Stomach smooth muscle (tissue), 2 donors: Measurements from ENCODE around the gene COL5A1.

Experiments
- H3K27ac ChIP-seq: one replicate; pipeline ENCODE4 v1.7.0; 2013; ENCODE audit warnings: mild to moderate bottlenecking, low read length, inconsistent platforms
- H3K27me3 ChIP-seq, 2 donors: one replicate each; pipeline ENCODE4 v1.7.0; 2013; ENCODE audit warnings: low read length in 2 of 2; ENCODE audit not compliant: insufficient read depth in 2 of 2, control insufficient read depth in 1 of 2
- H3K36me3 ChIP-seq, 2 donors: one replicate each; pipeline ENCODE4 v1.7.0; 2013; ENCODE audit warnings: low read length in 2 of 2; ENCODE audit not compliant: control insufficient read depth in 2 of 2, insufficient read depth in 2 of 2
- H3K4me1 ChIP-seq: one replicate; pipeline ENCODE4 v1.7.0; 2013; ENCODE audit warnings: low read length; ENCODE audit not compliant: control insufficient read depth, insufficient read depth
- H3K4me3 ChIP-seq, 2 donors: one replicate each; pipeline ENCODE4 v1.7.0; 2013; ENCODE audit warnings: low read length in 2 of 2
- H3K9ac ChIP-seq, 2 donors: one replicate each; pipeline ENCODE4 v1.7.0; 2013; ENCODE audit warnings: low read length in 2 of 2, mild to moderate bottlenecking in 1 of 2
- H3K9me3 ChIP-seq, 2 donors: one replicate each; pipeline ENCODE4 v1.7.0; 2013; ENCODE audit warnings: low read length in 2 of 2; ENCODE audit not compliant: control insufficient read depth in 2 of 2
- donor health status: healthy.
- donor health status: Pancreatic carcinoma.

The COL5A1 gene

GRCh38 chr9:134688661-134689320 lies 47.2 kb downstream of the COL5A1 start:
- Histone ChIP-seq H3K9ac (no peak overlapping the region), H3K4me3 (no peak overlapping the region), H3K27me3 (no peaks in the 10 kb centered on the region), H3K36me3 (peaks cover 17 to 21% of the 10 kb centered on the region in 2 donors), H3K9me3 (no peaks in the 10 kb centered on the region), H3K4me1 (peaks cover 45% of the 10 kb centered on the region), H3K27ac (no peak overlapping the region)

GRCh38 chr9:134689321-134690181 lies 47.9 kb downstream of the COL5A1 start:
- H3K27ac ChIP-seq, result peak overlapping the region; percentile 41
- no peaks in the 10 kb centered on the region for H3K27me3 ChIP-seq
- peaks cover 17 to 21% of the 10 kb centered on the region in 2 donors for H3K36me3 ChIP-seq
- H3K9me3 ChIP-seq, result no peaks in the 10 kb centered on the region
- peaks cover 43% of the 10 kb centered on the region for H3K4me1 ChIP-seq
- H3K4me3 ChIP-seq, result peak overlapping the region in 1 of 2 donors; percentile 22
- H3K9ac ChIP-seq, result peak overlapping the region in 1 of 2 donors; percentile 2

GRCh38 chr9:134690301-134690751 lies 48.7 kb downstream of the COL5A1 start:
- peaks cover 14 to 18% of the 10 kb centered on the region in 2 donors for H3K36me3 ChIP-seq
- no peak overlapping the region for H3K9ac ChIP-seq
- no peak overlapping the region for H3K4me3 ChIP-seq
- no peaks in the 10 kb centered on the region for H3K9me3 ChIP-seq
- no peaks in the 10 kb centered on the region for H3K27me3 ChIP-seq
- peak overlapping the region; percentile 41 for H3K27ac ChIP-seq
- H3K4me1 ChIP-seq, result peaks cover 46% of the 10 kb centered on the region

GRCh38 chr9:134690946-134691694 lies 49.5 kb downstream of the COL5A1 start:
- Histone ChIP-seq H3K9me3 (no peaks in the 10 kb centered on the region), H3K27me3 (no peaks in the 10 kb centered on the region), H3K27ac (no peak overlapping the region)

GRCh38 chr9:134691695-134692572 lies 50.3 kb downstream of the COL5A1 start:
- H3K9ac ChIP-seq, result no peak overlapping the region
- H3K27me3 ChIP-seq, result no peaks in the 10 kb centered on the region
- H3K9me3 ChIP-seq, result no peaks in the 10 kb centered on the region
- H3K4me3 ChIP-seq, result no peak overlapping the region
- peaks cover 14 to 19% of the 10 kb centered on the region in 2 donors for H3K36me3 ChIP-seq
- H3K4me1 ChIP-seq, result peaks cover 49% of the 10 kb centered on the region
- no peak overlapping the region for H3K27ac ChIP-seq

More at GRCh38 chr9:134690946-134691694, 49.5 kb downstream of the COL5A1 start:
- Histone ChIP-seq H3K4me3 (no peak overlapping the region), H3K4me1 (peaks cover 49% of the 10 kb centered on the region), H3K9ac (no peak overlapping the region), H3K36me3 (peaks cover 14 to 19% of the 10 kb centered on the region in 2 donors)

GRCh38 chr9:134692573-134692860 lies 50.9 kb downstream of the COL5A1 start:
- Histone ChIP-seq H3K4me1 (peaks cover 49% of the 10 kb centered on the region), H3K27me3 (no peaks in the 10 kb centered on the region), H3K36me3 (peaks cover 14 to 19% of the 10 kb centered on the region in 2 donors), H3K4me3 (no peak overlapping the region), H3K9ac (no peak overlapping the region), H3K27ac (no peak overlapping the region), H3K9me3 (no peaks in the 10 kb centered on the region)

- H3K9me3 ChIP-seq, result no peaks in the 10 kb centered on the region
- no peak overlapping the region for H3K4me3 ChIP-seq
- no peaks in the 10 kb centered on the region for H3K27me3 ChIP-seq
- H3K4me1 ChIP-seq, result peaks cover 46% of the 10 kb centered on the region
- H3K27ac ChIP-seq, result no peak overlapping the region
- H3K9ac ChIP-seq, result no peak overlapping the region
- H3K36me3 ChIP-seq, result peaks cover 14 to 19% of the 10 kb centered on the region in 2 donors
Measured at GRCh38 chr9:134693011-134693410, 51.4 kb downstream of the COL5A1 start.

GRCh38 chr9:134693641-134694367 lies 52.2 kb downstream of the COL5A1 start:
- H3K36me3 ChIP-seq, result peaks cover 14 to 20% of the 10 kb centered on the region in 2 donors
- H3K4me3 ChIP-seq, result no peak overlapping the region
- H3K27me3 ChIP-seq, result no peaks in the 10 kb centered on the region
- H3K9ac ChIP-seq, result no peak overlapping the region
- H3K4me1 ChIP-seq, result peaks cover 50% of the 10 kb centered on the region
- no peaks in the 10 kb centered on the region for H3K9me3 ChIP-seq
- H3K27ac ChIP-seq, result peak overlapping the region; percentile 11

- H3K9me3 ChIP-seq, result no peaks in the 10 kb centered on the region
- peaks cover 14 to 20% of the 10 kb centered on the region in 2 donors for H3K36me3 ChIP-seq
- H3K27me3 ChIP-seq, result no peaks in the 10 kb centered on the region
- peak overlapping the region; percentile 11 for H3K27ac ChIP-seq
- H3K4me1 ChIP-seq, result peaks cover 48% of the 10 kb centered on the region
- H3K4me3 ChIP-seq, result no peak overlapping the region
- H3K9ac ChIP-seq, result no peak overlapping the region
Measured at GRCh38 chr9:134694368-134694665, 52.7 kb downstream of the COL5A1 start.
